Activated effector memory CD4-positive, alpha-beta T cell treated with anti-CD3 and anti-CD28 coated beads, Interleukin-2, amount 50 U/mL, for 16 hours (primary cell): ENCODE data around the gene CEP41.

ENCODE experiments used
- DNase-seq: peaks from one replicate; pipeline ENCODE4 v3.0.0-alpha.2; 2020

The CEP41 gene

DNA sequence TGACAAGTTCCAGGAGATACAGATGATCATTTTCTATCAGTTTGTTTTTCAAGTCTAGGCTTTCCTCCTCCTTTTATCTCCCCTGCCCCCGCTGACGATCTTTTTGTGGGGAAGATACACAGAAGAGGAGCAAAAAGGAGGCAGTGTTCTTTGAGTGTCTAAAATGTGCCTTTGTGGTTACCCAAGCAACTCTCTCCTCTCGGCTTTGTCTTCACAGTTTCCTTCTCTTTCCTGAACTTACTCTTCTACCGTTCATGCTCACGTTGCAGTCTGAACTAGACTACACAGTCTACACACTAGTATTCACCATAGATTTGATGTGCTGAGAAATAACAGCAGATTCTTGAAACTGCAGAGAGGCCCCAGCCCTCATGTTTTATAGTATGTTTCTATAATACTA lies 23.6 kb downstream of the CEP41 start:
- no peak for DNase-seq

DNA sequence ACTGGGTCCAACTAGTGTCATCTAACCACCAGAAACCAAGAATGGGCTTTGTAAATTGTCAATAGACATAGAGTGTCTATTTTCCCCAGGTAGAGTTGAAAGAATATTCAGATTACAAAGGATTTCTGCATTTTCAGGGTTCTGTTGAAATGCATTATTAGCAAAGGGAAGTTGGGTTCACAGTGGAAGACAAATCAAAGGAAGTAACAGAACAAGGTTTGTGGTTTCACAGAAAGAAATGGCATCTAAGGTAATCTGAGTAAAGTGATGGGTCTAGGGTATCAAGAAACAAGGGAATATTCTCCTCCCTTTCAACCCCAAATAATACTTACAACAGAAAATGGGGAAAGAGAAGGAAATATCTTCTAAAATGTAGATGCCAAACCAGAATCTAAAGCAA lies 25.8 kb downstream of the CEP41 start:
- DNase-seq, result no peak

DNA sequence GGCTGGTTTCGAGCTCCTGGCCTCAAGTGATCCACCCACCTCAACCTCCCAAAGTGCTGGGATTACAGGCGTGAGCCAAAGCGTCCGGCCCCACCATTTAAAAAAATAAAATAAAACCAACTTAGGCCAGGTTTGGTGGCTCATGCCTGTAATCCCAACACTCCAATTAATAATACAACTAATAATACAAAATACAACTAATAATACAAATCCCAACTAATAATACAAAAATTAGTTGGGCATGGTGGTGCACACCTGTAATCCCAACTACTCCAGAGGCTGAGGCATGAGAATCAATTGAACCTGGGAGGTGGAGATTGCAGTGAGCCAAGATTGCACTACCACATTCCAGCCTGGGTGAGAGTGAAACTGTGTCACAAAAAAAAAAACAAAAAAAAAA lies 27.6 kb downstream of the CEP41 start:
- DNase-seq, result no peak

DNA sequence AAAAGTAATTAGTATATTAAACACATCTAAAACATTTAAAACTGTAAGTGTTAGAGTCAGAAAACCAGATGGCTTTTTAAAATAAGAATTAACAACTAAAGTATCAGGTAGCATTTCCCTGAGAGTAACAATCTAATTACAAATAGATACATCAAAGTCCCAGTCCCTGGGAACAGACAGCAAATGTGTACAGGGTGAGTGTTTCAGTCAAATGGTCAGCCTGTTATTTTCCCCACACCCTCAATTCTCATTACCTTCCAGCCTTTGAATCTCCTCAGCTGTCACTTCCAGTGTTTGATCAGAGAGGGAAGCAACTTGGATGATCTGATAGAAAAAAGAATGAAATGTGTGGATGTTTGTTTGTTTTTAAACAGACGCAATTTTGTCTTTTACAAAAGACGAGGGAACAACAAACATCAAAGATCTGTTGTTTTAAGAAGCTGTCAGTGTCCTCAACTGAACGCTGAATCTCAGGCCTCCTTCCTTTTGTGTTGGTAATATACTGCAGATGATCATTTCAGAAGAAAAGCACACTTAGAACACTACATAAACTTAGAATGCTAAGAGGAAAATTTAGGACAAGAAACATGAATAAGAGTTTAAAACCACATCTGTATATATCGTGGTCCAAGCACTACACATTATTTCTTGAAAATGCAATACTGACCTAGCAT lies 29.8 kb downstream of the CEP41 start:
- DNase-seq, result no peak

DNA sequence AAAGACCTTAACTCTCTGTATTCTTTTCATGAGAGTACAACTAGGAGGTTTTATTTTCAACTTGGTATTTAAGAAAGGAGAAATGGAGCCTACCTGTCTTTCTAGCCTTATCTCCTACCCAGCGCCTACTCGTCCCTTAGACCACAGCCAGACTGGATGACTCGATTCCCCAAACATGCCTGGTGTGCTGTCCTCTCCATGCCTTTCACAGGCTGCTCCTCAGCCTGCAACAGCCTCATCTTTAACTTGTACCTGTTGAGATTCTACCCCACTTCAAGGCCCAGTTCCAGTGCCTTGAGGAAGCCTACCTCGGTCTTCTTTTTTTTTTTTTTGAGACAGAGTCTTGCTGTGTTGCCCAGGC lies 31.1 kb downstream of the CEP41 start:
- no peak for DNase-seq

DNA sequence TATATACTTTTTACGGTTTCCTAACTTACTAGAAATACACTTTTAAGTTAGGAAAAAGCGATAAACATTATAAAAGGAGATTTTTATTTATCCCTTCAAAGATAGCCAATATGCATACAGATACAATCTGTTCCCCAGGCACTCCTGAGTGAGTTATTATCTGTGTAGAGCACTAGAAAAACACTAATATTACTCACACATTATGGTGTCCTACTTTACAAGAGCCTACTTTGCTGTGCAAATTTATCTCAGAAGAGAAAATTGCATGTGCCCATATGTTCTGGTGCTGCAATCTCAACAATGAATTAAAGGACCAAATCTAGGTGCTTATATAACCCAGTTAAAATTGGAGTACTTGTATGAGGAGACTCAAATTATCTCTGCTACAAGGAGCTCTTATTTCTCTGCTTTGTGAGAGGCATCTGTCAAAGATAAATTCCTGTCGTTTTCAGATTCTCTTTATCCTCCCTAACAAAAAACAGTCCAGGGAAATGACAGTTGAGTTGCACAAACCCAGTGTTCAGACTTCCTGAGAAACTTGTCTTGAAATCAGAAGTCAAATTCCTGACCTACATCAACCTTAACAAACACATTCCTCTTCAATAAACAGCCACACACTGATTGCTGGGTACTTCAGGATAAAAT lies 31.6 kb downstream of the CEP41 start:
- DNase-seq, result no peak

DNA sequence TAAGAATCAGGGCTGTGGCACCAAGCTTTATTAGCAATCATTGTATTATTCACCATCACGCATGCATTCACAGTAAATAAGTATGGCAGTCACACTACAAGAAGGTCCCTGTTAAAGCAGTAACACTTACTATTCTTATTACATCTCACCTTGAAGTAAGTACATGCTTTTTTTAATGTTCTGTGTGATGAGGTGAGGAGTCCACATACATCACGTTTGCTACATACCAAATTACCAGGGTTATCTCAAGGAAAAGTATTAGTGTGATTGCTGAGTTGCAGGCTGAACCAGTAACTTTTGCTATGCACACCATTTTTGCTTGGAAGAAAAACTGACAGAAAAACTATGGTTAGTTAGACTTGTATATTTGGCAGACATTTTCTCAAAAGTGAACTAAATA lies 35.8 kb downstream of the CEP41 start:
- DNase-seq, result no peak

DNA sequence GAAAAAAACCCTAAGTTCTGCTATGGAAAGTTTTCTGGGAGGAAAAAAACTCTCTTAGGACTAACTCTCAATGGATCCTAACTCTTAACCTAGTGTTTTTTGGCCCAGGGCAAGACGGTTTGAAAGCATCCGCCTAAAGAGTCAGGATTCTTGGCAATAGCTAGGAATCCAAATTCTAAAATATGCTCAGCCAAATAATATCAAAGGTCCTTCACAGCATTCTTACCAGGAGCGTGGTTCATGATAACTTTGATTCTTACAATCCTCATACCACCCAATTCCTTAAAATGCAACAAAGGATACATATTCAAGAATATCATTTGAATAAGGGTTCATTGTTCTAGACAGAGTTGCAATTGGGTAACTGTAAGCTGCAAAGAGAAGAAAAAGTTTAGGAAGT lies 39.2 kb downstream of the CEP41 start:
- DNase-seq, result no peak

DNA sequence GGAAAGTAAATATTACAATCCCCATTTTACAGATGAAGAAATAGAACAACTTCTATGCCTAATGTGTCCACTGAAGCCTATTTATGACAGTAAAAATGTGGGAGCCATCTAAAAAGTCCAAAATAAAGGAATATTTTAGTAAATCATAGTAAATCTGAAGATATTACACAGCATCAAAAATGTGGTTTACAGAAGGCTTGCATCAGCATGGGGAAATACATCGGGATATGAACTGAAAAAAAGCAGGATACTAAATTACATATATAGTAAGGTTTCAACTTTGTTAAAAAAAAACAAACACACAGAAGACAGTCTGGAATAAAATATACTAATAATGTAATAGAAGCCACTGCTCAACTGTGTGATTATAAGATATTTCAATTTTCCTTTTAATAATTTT lies 39.7 kb downstream of the CEP41 start:
- no peak for DNase-seq

DNA sequence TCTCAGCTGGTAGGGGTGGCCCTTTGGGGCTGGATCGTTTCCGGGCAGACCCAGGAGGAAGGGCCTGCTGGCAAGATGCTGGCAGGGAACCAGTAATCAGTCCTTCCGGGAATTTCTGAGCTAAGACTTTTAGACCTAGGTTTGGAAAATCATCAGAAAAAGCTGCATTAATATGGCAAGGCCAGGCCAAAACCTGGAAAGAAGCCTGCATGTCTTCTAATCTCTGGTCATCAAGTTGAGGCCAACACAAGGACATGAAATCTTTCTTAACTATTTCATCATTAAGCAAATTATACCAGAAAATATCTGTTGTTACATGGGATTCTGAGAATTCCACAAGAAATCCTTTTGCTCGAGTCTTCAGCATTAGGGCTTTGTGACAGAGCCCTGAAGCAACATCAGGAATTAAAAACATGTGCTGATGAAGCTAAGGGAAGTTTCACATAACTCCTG lies 40.7 kb downstream of the CEP41 start:
- DNase-seq, result no peak

DNA sequence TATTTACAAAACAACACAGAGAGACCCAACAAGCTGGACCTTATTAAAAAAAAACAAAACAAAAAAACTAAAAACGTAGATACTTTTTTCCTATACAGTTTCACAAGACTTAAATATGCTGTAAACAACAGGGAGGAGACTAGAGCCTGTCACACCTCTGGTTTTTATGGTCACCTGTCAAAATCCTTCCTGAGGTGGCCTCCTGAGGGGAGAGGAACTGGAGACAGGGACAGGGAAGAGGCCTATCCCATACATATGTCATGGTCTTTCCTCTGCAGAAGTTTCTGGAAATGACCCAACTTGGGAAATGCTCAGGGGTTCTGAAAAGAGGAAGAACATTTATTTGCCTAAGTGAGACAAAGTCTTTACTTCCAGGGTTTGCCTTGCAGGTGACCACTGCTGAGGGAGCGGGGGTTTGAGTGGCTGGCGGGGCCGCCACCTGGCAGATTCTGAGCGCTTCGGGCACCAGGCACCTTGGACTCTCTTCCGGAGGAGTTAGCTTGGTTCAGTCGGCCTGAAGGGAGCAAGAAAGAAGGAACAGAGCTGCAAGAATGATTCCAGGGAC lies 42.2 kb downstream of the CEP41 start:
- no peak for DNase-seq

DNA sequence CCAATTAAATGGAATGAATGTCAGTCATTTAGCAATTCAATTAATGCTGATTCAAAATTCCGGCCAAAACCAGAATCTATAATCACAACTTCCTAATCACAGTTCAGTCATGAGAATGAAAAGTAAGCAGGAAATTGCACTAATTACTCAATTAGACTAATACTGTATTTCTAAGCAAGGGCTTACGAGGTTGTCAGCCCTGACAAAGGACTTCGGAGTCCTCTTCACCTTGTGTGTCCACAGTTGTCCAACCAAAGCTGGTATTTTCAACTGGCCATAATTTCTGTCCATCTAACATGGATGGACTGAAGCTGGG lies 43.1 kb downstream of the CEP41 start:
- DNase-seq, result no peak

DNA sequence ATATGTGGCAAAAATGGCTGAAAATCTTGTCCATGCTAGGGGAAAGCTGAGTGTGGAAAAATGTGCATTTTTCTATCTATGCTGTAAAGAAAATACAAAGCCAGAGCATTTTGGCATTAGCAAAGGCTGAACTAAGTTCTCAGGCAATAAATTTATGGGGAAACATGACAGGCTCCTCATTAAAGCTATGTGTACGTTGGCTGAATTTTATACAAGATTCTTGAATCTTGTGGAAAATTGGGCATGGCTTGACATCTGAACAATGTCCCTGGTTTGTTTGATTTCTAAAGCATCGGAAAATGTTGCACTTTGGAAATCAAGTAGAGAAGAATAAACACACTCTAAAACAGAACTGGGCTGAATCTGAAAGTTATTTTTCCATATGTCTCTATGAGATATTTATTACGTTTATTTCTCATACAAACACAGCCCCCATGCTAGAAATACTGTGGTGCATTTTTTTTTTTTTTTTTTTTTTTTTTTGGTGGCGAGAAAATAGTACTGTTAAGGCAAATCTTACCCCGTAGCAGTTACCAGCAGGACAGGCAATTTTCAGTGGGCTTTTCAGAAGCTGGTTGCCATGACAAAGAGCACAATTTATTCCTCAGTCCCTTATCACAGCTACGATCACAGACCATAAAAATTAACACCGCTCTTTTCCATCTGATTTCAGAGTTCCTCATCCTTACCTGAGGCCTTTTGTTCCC lies 43.6 kb downstream of the CEP41 start:
- no peak for DNase-seq

DNA sequence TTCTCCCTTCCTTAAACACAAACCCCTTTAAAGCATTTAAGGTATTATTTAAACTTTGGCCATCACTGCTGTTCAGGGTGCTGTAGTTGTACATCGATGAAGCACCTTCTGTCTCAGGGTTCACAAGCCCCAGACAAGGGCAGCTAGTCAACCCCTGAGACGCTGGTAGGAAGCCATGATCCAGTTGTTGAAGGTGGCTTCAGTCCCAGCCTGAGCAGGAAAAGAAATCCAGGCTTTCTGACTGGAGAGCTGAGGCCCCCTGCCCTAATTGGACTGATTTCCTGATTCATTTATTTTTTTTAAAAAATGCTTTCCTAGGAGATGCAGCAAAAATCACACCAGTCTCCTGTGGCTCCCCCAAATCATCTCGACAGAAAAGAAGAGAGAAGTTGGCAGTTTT lies 44.7 kb downstream of the CEP41 start:
- no peak for DNase-seq

DNA sequence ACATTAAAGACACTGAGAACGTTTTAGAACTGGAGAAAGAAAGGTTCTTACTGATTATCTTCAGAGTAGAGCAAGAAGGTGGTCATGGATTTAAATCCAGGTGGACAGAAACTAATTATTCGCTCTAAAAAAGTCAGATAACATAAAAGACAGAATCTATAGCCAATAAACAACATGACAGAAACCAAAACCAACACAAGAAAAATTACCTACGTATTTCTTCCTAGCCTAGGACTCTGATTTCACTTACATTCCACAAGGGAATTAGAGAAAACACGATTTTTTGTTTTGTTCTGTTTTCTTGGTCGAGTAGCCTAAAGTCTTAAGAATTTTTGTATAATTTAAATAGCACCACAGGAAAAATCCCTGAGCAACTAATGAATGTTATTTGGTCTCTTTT lies 45.4 kb downstream of the CEP41 start:
- DNase-seq, result no peak

DNA sequence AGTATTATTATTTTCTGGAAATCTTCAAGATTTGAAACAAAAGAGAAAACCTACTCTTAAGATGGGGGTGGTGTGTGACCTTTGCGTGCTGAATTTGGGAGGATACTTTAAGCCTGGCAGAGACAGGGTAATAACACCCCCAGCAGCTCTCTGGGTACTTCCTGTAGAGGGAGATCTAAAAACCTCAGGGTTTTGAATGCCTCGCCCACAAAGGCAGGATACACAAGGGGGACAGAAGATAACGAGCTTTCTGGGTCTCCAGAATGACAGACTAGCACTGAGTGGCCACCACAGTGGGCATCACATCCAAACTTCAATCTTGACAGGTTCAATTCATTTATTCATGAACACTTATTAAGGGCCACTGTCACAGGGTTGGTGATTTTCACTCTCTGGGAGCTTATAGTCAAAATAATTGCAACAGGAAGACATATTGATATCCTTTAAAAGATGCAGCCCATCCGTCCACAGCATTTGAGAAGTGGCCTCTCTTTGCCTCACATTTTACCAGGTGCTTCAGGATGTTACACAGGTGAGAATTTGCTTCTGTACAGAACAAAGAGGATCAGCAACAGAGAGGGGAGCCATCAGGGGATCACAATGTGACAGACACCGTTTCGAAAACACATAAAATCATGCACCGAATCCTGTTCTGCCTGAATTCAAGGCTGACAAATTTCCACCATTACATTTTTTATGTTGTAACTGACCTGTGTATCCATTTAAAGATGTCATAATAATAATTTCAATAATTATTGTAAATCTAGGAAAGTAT lies 46.2 kb downstream of the CEP41 start:
- no peak for DNase-seq

DNA sequence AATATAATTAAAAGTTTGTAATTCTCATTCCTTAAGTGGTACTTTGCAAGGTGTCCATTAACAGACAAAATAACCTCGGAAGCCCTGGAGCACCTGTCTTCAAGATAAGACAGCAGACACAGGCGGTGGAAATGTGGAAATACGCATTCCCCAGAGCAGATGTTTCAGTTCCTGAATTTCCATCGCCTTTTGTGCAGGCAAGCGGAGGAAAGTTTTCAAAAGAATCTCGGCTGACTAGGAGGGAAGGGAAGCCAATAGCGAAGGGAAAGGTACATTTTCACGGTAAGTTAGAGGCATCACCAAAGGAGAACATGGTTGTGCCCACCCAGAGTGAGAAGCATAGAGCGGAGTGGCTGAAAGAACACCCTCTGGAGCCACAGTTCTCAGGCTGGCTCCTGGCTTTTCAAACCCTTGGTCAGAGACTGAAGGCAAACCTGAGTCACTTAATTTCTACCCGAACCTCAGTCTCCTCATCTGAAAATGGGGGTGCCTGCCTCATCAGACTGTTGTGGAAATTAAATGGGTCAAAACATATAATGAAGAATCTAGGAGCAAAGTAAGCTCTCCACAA lies 46.9 kb downstream of the CEP41 start:
- DNase-seq, result no peak

DNA sequence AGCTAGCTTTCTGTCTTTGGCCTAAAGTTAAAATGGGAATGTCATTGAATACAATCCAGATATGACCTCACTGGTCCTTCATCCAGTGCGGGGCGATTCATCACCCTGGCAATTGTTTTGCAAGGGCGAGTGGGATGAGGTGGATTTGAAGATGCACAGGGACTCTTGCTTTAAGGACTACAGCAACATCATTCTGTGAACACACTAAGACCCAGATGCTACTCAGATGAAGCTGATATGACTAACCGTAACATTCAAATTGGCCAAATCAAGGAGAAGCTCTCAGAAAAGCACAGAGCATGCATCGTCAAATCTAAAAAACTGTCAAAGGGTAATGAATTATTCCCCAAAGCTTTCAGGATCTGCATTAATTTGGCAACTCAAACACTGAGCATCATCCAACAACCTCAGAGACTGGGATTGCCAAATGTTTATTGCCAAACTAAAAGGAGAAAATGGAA lies 47.7 kb downstream of the CEP41 start:
- no peak for DNase-seq

DNA sequence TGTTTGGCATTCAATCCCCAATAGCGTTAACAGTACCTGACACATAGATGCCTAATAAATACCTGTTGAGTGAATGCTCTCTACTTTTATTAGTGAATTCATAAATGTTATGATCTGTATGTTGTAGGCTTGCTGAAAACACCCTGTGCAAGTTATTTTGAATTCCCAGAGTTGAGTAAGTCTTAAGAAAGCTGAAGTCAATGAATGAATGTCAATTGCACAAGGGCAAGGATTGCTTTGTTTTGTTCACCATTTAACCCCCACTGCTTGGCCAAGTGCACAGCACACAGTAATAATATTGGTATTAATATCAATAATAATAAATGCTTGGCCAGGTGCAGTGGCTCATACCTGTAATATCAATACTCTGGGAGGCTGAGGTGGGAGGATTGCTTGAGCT lies 50.3 kb downstream of the CEP41 start:
- no peak for DNase-seq

DNA sequence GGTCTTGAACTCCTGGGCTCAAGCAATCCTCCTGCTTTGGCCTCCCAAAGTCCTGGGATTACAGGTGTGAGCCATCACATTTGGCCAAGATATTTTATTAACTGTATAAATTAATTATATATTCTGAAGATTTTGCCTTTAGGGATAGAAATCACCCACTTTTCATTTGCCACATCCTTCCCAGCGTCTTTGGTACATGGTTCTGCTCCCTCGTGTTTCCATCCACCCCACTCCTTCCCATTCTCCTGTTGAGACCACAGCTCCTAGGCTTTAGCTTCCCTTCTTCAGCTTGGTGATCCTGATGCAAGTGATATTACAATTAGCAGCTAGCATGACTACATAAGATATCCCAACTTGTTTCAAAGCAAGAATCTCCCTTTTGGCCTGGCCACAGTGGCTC lies 52.1 kb downstream of the CEP41 start:
- no peak for DNase-seq

DNA sequence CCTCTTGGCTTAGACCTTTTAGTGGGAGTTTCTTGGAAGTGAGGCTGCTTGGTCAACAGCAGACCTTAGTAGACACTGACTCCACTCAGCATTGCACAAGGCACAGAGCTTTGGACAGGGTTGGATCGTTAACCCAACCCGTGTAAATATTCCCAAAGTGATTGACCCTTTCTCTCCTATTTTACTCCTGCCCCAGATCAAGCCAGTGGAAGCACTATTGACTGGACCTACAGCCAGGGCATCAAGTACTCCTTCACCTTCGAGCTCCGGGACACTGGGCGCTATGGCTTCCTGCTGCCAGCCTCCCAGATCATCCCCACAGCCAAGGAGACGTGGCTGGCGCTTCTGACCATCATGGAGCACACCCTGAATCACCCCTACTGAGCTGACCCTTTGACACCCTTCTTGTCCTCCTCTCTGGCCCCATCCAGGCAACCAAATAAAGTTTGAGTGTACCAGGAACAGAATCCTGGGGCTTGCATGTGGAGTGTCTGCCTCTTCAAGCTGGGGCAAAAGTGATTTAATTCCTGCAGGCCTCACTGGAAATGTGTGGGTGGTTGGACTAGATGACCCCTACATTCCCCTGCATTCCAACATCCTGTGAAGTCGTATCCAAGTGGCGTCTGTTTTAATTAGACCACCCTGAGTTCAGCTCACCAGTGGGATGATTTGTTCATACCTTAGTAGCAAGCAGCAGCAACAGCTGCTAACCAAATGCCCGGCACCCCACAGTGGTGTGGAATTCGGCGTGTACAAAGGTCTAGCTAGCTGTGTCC lies 53.0 kb downstream of the CEP41 start:
- DNase-seq, result no peak

DNA sequence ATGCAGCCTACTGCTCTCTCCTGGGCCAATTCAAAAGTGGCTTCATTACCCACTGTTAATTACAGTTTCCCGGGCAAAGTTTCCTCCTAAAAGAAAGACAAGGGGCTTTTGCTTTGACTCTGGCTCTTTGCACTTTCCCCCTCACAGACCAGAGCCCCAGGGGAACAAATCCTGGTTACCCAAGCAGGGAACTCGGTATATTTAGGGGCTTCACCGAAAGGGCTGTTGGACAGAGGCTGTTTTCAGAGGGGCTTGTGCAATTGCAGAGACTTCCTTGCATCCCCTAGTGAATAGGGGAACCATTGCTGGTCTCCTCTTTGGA lies 53.5 kb downstream of the CEP41 start:
- DNase-seq, result no peak
